ENCODE data around the gene ADGRE1.
A peak's percentile ranks its signal among the peaks of the same experiment; 100 is the strongest.
"Not testable (repeated sequence)": the region's sequence is repeated elsewhere in the genome, so short reads cannot be mapped to it uniquely, and the experiment has no call there.

Gene ADGRE1

GRCh38 chr19:6887316-6887715 lies at the start of gene ADGRE1:
Gene ADGRE1, plus strand, starts transcription at chr19:6887579. Its CDS starts 30 bp downstream, at chr19:6887609.
- DNase-seq (ENCODE audit: low read depth in 3 of 3), result peak in 1 of 3 experiments; percentile 29

- DNase-seq (ENCODE audit: low read depth in 3 of 3), result no peak
Observed at GRCh38 chr19:6838062-6838655, 49.2 kb upstream of the ADGRE1 start.

GRCh38 chr19:6842871-6843607 lies 44.3 kb upstream of the ADGRE1 start:
- no peak for DNase-seq (ENCODE audit: low read depth in 3 of 3)

- no peak for DNase-seq (ENCODE audit: low read depth in 3 of 3)
Observed at GRCh38 chr19:6847828-6848200, 39.6 kb upstream of the ADGRE1 start.

- DNase-seq (ENCODE audit: low read depth in 3 of 3), result no peak
Observed at GRCh38 chr19:6848986-6849385, 38.4 kb upstream of the ADGRE1 start.

GRCh38 chr19:6849876-6850275 lies 37.5 kb upstream of the ADGRE1 start:
- no peak for DNase-seq (ENCODE audit: low read depth in 3 of 3)

- no peak for DNase-seq (ENCODE audit: low read depth in 3 of 3)
Observed at GRCh38 chr19:6851359-6851758, 36.0 kb upstream of the ADGRE1 start.

GRCh38 chr19:6852001-6852400 lies 35.4 kb upstream of the ADGRE1 start:
- DNase-seq (ENCODE audit: low read depth in 3 of 3), result no peak

GRCh38 chr19:6853868-6854267 lies 33.5 kb upstream of the ADGRE1 start:
- no peak for DNase-seq (ENCODE audit: low read depth in 3 of 3)

GRCh38 chr19:6854758-6855157 lies 32.6 kb upstream of the ADGRE1 start:
- no peak for DNase-seq (ENCODE audit: low read depth in 3 of 3)

- no peak for DNase-seq (ENCODE audit: low read depth in 3 of 3)
Observed at GRCh38 chr19:6856749-6857372, 30.5 kb upstream of the ADGRE1 start.

- DNase-seq (ENCODE audit: low read depth in 3 of 3), result no peak
Observed at GRCh38 chr19:6861683-6862286, 25.6 kb upstream of the ADGRE1 start.

GRCh38 chr19:6862673-6863078 lies 24.7 kb upstream of the ADGRE1 start:
- DNase-seq (ENCODE audit: low read depth in 3 of 3), result peak; percentile 82 to 90 (median 86)

GRCh38 chr19:6864325-6864940 lies 22.9 kb upstream of the ADGRE1 start:
- no peak for DNase-seq (ENCODE audit: low read depth in 3 of 3)

- no peak for DNase-seq (ENCODE audit: low read depth in 3 of 3)
Observed at GRCh38 chr19:6865849-6866248, 21.5 kb upstream of the ADGRE1 start.

- no peak for DNase-seq (ENCODE audit: low read depth in 3 of 3)
Observed at GRCh38 chr19:6866741-6867151, 20.6 kb upstream of the ADGRE1 start.

GRCh38 chr19:6868351-6868750 lies 19.0 kb upstream of the ADGRE1 start:
- no peak for DNase-seq (ENCODE audit: low read depth in 3 of 3)

- DNase-seq (ENCODE audit: low read depth in 3 of 3), result not testable (repeated sequence)
Observed at GRCh38 chr19:6869151-6869882, 18.1 kb upstream of the ADGRE1 start.

GRCh38 chr19:6873708-6874431 lies 13.5 kb upstream of the ADGRE1 start:
- no peak for DNase-seq (ENCODE audit: low read depth in 3 of 3)

GRCh38 chr19:6875218-6875617 lies 12.2 kb upstream of the ADGRE1 start:
- DNase-seq (ENCODE audit: low read depth in 3 of 3), result no peak

GRCh38 chr19:6876748-6877147 lies 10.6 kb upstream of the ADGRE1 start:
- DNase-seq (ENCODE audit: low read depth in 3 of 3), result no peak

Data from stimulated activated CD4-positive, alpha-beta T cell treated with anti-CD3 and anti-CD28 coated beads, TNF-alpha, amount 100 ng/mL, for 24 hours (primary cell).